GM06990 (cell line): Measurements from ENCODE around the gene FBXW12.

Experiments used
- DNase-seq: peaks from one replicate; pipeline ENCODE4 v3.0.0-alpha.2; 2011; ENCODE audit not compliant: insufficient read length; ENCODE audit errors: extremely low read depth
- H3K27me3 ChIP-seq: replicated peaks from 2 replicates; pipeline ENCODE4 v1.6.0; 2011; ENCODE audit warnings: low read length; ENCODE audit not compliant: control insufficient read depth, insufficient read depth
- H3K36me3 ChIP-seq: 2 replicates; pipeline ENCODE4 v1.5.1; 2011; ENCODE audit warnings: low read length; ENCODE audit not compliant: control insufficient read depth, insufficient read depth
- H3K4me3 ChIP-seq: replicated peaks from 2 replicates; pipeline ENCODE4 v1.5.1; 2011; ENCODE audit warnings: low read depth, mild to moderate bottlenecking, control low read depth, low read length
- TF ChIP-seq, protein P1 (sequence below): IDR thresholded peaks from 2 replicates; pipeline ENCODE4 v1.5.1; 2011; ENCODE audit warnings: low read length, control low read depth, mild to moderate bottlenecking, inconsistent platforms; ENCODE audit not compliant: insufficient read depth, poor library complexity, severe bottlenecking

FBXW12 gene

DNA sequence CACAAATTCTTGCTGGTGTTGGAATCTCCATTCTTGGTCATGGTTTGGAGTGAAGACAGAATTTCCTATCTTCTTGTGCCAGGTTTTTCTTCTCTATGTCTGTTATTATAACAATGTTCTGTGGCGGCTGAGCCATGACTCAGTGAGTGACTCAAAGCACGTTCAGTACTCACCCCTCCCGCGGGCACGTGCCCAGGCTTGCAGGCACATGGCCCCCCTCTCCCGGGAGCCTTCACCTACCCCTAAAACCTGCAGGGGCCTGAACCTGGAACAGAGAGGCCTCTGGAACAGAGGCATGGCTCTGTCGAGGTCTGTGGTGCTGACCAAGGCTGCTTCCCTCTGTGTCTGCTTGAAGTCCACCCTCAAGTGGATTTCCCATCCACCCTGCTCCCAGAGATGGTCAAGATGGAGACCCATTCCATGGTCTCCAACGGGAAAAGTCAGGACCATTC, 30.3 kb downstream of the FBXW12 start:
- TF ChIP-seq, protein P1, sequence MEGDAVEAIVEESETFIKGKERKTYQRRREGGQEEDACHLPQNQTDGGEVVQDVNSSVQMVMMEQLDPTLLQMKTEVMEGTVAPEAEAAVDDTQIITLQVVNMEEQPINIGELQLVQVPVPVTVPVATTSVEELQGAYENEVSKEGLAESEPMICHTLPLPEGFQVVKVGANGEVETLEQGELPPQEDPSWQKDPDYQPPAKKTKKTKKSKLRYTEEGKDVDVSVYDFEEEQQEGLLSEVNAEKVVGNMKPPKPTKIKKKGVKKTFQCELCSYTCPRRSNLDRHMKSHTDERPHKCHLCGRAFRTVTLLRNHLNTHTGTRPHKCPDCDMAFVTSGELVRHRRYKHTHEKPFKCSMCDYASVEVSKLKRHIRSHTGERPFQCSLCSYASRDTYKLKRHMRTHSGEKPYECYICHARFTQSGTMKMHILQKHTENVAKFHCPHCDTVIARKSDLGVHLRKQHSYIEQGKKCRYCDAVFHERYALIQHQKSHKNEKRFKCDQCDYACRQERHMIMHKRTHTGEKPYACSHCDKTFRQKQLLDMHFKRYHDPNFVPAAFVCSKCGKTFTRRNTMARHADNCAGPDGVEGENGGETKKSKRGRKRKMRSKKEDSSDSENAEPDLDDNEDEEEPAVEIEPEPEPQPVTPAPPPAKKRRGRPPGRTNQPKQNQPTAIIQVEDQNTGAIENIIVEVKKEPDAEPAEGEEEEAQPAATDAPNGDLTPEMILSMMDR: no peak
- no peak for DNase-seq
- Histone ChIP-seq H3K36me3 (no peaks in the 10 kb centered on the region), H3K4me3 (no peak overlapping the region), H3K27me3 (no peaks in the 10 kb centered on the region)

DNA sequence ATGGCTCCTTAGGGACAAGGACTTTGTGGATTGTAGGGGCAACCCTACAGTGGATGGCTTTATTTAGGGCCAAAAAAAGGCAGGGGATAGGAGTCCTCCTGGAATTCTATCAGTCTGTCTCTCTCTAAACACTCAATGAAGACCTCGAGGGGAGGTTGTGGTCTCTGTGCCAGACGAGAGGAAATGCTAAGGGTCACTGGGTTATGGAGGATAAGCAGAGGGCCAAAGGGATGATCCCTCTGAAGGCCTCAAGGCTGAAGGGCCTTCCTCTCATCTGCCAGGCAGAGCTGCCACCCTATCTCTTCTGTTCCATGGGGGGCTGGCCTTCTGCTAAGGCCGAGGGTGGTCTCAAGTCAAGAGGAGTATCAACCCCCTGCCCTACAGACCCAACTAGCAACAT, 30.9 kb downstream of the FBXW12 start:
- TF ChIP-seq, protein P1: no peak
- Histone ChIP-seq H3K4me3 (no peak overlapping the region), H3K36me3 (no peaks in the 10 kb centered on the region), H3K27me3 (no peaks in the 10 kb centered on the region)
- DNase-seq: no peak

DNA sequence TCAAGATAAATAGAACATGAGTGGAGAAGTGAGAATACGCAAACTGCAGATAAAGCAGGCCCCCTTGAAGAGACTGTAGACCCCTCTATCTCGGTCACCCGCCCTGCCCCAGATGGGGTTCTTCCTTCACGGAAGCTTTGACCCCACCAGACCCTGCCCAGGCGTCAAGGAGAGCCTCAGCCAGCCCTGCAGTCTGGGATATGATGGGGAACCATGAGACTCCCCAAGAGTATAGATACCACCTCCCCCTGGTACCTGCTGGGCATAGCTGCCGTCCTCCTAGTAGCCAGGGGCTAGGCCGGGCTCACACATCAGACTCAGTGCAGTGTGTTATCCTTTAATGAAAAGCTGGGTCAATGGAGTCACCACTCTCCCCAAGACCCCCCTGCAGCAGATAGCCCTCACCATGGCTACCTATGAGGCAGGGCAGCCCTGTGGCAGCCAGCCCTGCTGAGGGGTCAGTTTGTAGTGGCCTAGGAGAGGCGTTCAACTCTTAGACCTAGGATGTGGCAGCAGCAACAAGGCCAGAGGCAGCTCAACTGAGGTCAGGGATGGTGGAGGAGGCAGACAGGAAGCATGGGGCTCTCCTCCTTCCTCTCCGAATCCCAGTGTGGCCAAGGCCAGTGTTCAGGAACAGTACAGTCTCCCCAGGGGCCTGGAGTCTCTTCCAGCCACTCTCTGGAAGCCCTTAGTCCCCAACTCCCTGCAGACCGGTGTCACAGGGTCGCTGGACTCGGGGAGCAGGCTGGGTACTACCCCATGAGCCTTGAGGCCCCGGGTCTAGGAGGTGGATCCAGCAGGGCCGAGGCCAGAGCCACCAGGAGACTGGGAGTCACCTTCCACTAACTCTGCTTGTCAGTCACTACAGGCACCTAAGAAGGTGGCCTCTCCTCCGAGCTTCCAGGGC, 31.8 kb downstream of the FBXW12 start:
- no peak for DNase-seq
- Histone ChIP-seq H3K4me3 (no peak overlapping the region), H3K27me3 (no peaks in the 10 kb centered on the region), H3K36me3 (no peaks in the 10 kb centered on the region)
- TF ChIP-seq, protein P1: peak; percentile 4

DNA sequence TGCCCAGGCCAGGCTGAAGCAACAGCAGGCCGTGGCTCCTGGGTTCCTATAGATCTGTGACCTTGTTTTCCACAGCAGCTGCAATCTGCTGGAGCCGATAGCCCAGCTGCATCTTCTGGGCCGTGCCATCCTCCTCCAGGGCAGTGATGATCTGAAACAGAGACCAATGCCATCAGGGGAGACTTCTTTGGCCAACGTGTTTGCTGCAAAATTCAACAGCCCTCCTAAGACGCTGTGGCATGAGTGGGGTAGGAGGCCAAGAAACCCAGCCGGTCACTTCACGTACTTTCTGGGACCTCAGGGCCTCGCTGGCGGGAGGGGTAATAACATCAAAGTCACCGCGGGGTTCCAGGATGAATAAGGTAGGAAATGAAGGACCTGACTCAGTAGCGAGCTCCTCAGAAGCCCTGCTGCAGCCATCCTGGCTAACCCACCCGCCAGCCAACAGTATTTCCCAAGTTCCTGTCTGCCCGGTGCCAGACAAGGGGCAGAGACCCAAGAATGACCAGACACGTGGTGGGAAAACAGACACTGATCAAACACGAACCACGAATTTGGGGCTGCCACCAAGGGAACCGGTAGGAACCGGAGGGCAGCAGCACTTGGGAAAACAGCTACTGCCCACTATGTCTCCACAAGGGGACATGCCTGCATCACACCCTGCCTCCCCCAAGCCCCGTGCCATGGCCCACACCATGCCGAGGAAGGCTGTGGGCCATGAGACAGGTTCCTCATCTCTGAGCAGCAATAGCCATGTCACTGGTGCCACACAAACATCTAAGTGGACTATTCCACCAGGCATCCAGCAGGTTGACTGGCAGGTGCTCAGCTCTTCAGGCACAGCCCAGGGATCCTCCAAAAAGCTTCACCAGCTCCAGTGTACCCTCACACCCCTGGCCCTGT, 32.7 kb downstream of the FBXW12 start:
- TF ChIP-seq, protein P1: no peak
- Histone ChIP-seq H3K36me3 (no peaks in the 10 kb centered on the region; the same call in 1 of the 2 replicates), H3K27me3 (no peaks in the 10 kb centered on the region), H3K4me3 (no peak overlapping the region)
- no peak for DNase-seq

DNA sequence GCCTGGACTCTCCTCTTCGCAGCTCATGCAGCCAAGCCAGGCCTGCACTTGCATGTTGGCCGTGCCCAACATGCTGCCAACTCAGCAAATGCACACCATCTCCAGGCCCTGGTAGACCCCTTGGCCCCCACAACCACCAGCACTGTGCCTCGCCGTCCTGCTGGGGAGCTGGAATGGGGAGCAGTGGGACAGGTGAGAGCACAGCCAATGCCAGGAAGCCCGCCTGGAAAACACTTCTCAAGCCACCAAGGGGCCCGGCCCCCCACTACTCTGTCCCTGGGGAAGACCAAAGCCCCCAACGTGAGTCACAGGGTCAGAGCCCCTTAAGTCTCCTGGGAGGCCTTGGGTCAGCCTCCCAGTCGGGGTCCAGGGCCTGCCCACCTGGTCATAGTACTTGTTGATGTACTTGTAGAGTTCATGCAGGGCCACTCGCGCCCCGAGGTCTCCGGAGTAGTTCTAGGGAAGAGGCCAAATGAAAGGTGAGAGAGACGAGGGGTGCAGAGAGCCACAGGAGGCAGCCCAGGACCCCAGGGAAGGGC, 33.4 kb downstream of the FBXW12 start:
- Histone ChIP-seq H3K36me3 (no peaks in the 10 kb centered on the region; the same call in 1 of the 2 replicates), H3K4me3 (no peak overlapping the region), H3K27me3 (no peaks in the 10 kb centered on the region)
- no peak for DNase-seq
- TF ChIP-seq, protein P1: no peak
